IMR-90 (cell line): ENCODE measurements around the gene POGLUT2. TPM values are rescaled to one million over a fixed set of nuclear protein-coding genes. Genes with fewer than 3 reads are reported as not detected.

Source experiments
- ATAC-seq: fragments of 200-7000 bp; cut with Tn5 transposase; 2 replicates; pipeline ENCODE4 v1.9.1; 2020; ENCODE audit warnings: low read depth, mild to moderate bottlenecking, moderate library complexity
- BruUV-seq: library from RNA; stranded (reverse); fragments of 400-500 nt; replicated peaks from 2 replicates; lab custom pipeline; 2021; lab: Mats Ljungman, UMichigan
- CTCF ChIA-PET: fragments of 300-600 bp; formaldehyde crosslinking; extraction: SDS; loops from one replicate; lab custom pipeline; 2021; ENCODE audit warnings: antibody characterized with exemption; lab: Yijun Ruan, JAX
- POLR2A ChIA-PET: fragments of 300-600 bp; sonication (Branson Sonifier 250); formaldehyde crosslinking; loops from one replicate; lab custom pipeline; 2022; ENCODE audit warnings: antibody characterized with exemption; ENCODE audit not compliant: unreplicated experiment; lab: Charles Lee
- DNase-seq: peaks from one replicate; pipeline ENCODE4 v3.0.0; 2013
- H2AFZ ChIP-seq: replicated peaks from 2 replicates; pipeline ENCODE3; 2013; ENCODE audit warnings: low read length, mild to moderate bottlenecking; ENCODE audit not compliant: poor library complexity
- H2AK5ac ChIP-seq: 2 replicates; pipeline ENCODE4 v1.6.1; 2013; ENCODE audit warnings: low read depth, low read length, inconsistent platforms
- H2AK9ac ChIP-seq: replicated peaks from 2 replicates; pipeline ENCODE3; 2013; ENCODE audit warnings: mild to moderate bottlenecking, low read depth, low read length, moderate library complexity; ENCODE audit not compliant: poor library complexity
- H2BK120ac ChIP-seq: 2 replicates; pipeline ENCODE4 v1.6.1; 2013; ENCODE audit warnings: low read depth, low read length, inconsistent platforms
- H2BK15ac ChIP-seq: 3 replicates; pipeline ENCODE4 v1.6.1; 2013; ENCODE audit warnings: low read depth, low read length, inconsistent platforms
- H2BK20ac ChIP-seq: 2 replicates; pipeline ENCODE4 v1.6.1; 2013; ENCODE audit warnings: low read depth, mild to moderate bottlenecking, inconsistent platforms, low read length, moderate library complexity
- H2BK5ac ChIP-seq: 2 replicates; pipeline ENCODE4 v1.6.1; 2013; ENCODE audit warnings: mild to moderate bottlenecking, low read depth, low read length, inconsistent platforms; ENCODE audit not compliant: poor library complexity, severe bottlenecking
- H3K14ac ChIP-seq: replicated peaks from 2 replicates; pipeline ENCODE4 v1.6.1; 2013; ENCODE audit warnings: low read depth, low read length, inconsistent platforms
- H3K18ac ChIP-seq: 2 replicates; pipeline ENCODE4 v1.6.1; 2013; ENCODE audit warnings: low read depth, low read length, control low read depth
- H3K23ac ChIP-seq: 2 replicates; pipeline ENCODE4 v1.6.1; 2013; ENCODE audit warnings: low read depth, low read length, inconsistent platforms
- H3K27ac ChIP-seq: 2 replicates; pipeline ENCODE4 v1.5.1; 2013; ENCODE audit warnings: mild to moderate bottlenecking, control low read depth, low read length; ENCODE audit not compliant: insufficient read depth
- H3K27me3 ChIP-seq: 2 replicates; pipeline ENCODE4 v1.6.1; 2013; ENCODE audit warnings: low read length; ENCODE audit not compliant: control insufficient read depth, insufficient read depth
- H3K36me3 ChIP-seq: 2 replicates; pipeline ENCODE4 v1.6.1; 2013; ENCODE audit warnings: low read length, mixed read lengths; ENCODE audit not compliant: control insufficient read depth, insufficient read depth
- H3K4ac ChIP-seq: 2 replicates; pipeline ENCODE4 v1.6.1; 2013; ENCODE audit warnings: low read depth, low read length, inconsistent platforms
- H3K4me1 ChIP-seq: 2 replicates; pipeline ENCODE4 v1.6.1; 2013; ENCODE audit warnings: low read length, mixed read lengths; ENCODE audit not compliant: control insufficient read depth, insufficient read depth
- H3K4me2 ChIP-seq: 2 replicates; pipeline ENCODE4 v1.6.1; 2013; ENCODE audit warnings: low read depth, mild to moderate bottlenecking, control low read depth, low read length, moderate library complexity
- H3K4me3 ChIP-seq: 2 replicates; pipeline ENCODE4 v1.5.1; 2013; ENCODE audit warnings: low read depth, mild to moderate bottlenecking, control low read depth, low read length, moderate library complexity; ENCODE audit not compliant: insufficient read depth
- H3K56ac ChIP-seq: 2 replicates; pipeline ENCODE4 v1.6.1; 2013; ENCODE audit warnings: low read length, inconsistent platforms; ENCODE audit not compliant: insufficient read depth; ENCODE audit errors: extremely low read depth
- H3K79me1 ChIP-seq, 2 experiments: 2 replicates each; pipeline ENCODE4 v1.6.1; 2013; ENCODE audit warnings: low read length in 2 of 2, inconsistent platforms in 1 of 2, low read depth in 1 of 2
- H3K9ac ChIP-seq: 2 replicates; pipeline ENCODE4 v1.6.1; 2013; ENCODE audit warnings: low read depth, low read length, control low read depth
- H3K9me1 ChIP-seq: 2 replicates; pipeline ENCODE4 v1.6.1; 2013; ENCODE audit warnings: low read length, inconsistent platforms; ENCODE audit not compliant: insufficient read depth
- H3K9me3 ChIP-seq: 2 replicates; pipeline ENCODE4 v1.6.1; 2013; ENCODE audit warnings: low read length; ENCODE audit not compliant: control insufficient read depth, insufficient read depth
- H4K20me1 ChIP-seq: 2 replicates; pipeline ENCODE4 v1.6.1; 2013; ENCODE audit warnings: low read length, inconsistent platforms; ENCODE audit not compliant: insufficient read depth
- H4K5ac ChIP-seq: 2 replicates; pipeline ENCODE4 v1.6.1; 2013; ENCODE audit warnings: mild to moderate bottlenecking, low read depth, low read length, control low read depth
- H4K8ac ChIP-seq, 2 experiments: 2 replicates each; pipeline ENCODE4 v1.6.1; 2013; ENCODE audit warnings: low read depth in 2 of 2, low read length in 2 of 2, control low read depth in 1 of 2, inconsistent platforms in 1 of 2
- H4K91ac ChIP-seq: 2 replicates; pipeline ENCODE4 v1.6.1; 2013; ENCODE audit warnings: low read depth, low read length, inconsistent platforms; ENCODE audit not compliant: insufficient read depth
- CEBPB ChIP-seq: IDR thresholded peaks from 2 replicates; pipeline ENCODE4 v1.6.1; 2012; ENCODE audit warnings: low read depth, low read length, improper control_type of control experiment
- FOS ChIP-seq: fragments of 150-350 bp; IDR thresholded peaks from 2 replicates; pipeline ENCODE4 v1.6.1; 2016; ENCODE audit warnings: low read depth, low read length
- POLR2A ChIP-seq: IDR thresholded peaks from 2 replicates; pipeline ENCODE4 v1.6.1; 2012; ENCODE audit warnings: mild to moderate bottlenecking, low read depth, low read length
- whole genome bisulfite sequencing, 2 experiments: methylation state at CpG; one replicate each; pipeline versions ENCODE4 v1.1.5 to v1.1.7; 2013; ENCODE audit warnings: missing lambda C conversion rate in 2 of 2; ENCODE audit not compliant: insufficient read length in 1 of 2; ENCODE audit errors: extremely low coverage in 2 of 2; 5-methylcytosine and 5-hydroxymethylcytosine counted together
- dilution Hi-C: fragments of 300-500 bp; cut with HindIII; formaldehyde crosslinking; loops from one replicate; pipeline ENCODE4 v1.14.3; 2018; ENCODE audit warnings: low sequenced_read_pairs; ENCODE audit not compliant: unreplicated experiment
- in situ Hi-C: fragments of 300-500 bp; cut with MboI; formaldehyde crosslinking; loops from 3 replicates; pipeline ENCODE4 v1.14.3; 2019; ENCODE audit warnings: low sequenced_read_pairs, inconsistent platforms, mixed read lengths
- intact Hi-C: fragments of 100-400 bp; cut with micrococcal nuclease; formaldehyde crosslinking; loops from 2 replicates; pipeline ENCODE4 v1.10.0; 2022
- polyA plus RNA-seq, 3 experiments: library from polyadenylated mRNA; depleted of rRNA; stranded (reverse); fragments of >200 nt; gene quantifications; 2 replicates each; pipeline ENCODE4 v1.2.3, GENCODE V29; 2012; ENCODE audit warnings: low replicate concordance in 1 of 3
- total RNA-seq: library from RNA; depleted of rRNA; stranded (reverse); fragments of >200 nt; gene quantifications from 2 replicates; pipeline ENCODE4 v1.2.3, GENCODE V29; 2012
- TF ChIP-seq, protein P1 (sequence below): fragments of 150-350 bp; IDR thresholded peaks from 2 replicates; pipeline ENCODE4 v1.6.1; 2016; ENCODE audit warnings: low read depth, mild to moderate bottlenecking, low read length, moderate library complexity, borderline replicate concordance
- TF ChIP-seq, protein P2 (sequence below): fragments of 150-350 bp; IDR thresholded peaks from 2 replicates; pipeline ENCODE4 v1.6.1; 2017; ENCODE audit warnings: mild to moderate bottlenecking, antibody characterized with exemption, low read length, low read depth

POGLUT2 gene
- total and polyA plus RNA-seq, 2 of the 4 experiments (the other 2 are of a cell fraction): 10.6 to 14.3 TPM

DNA sequence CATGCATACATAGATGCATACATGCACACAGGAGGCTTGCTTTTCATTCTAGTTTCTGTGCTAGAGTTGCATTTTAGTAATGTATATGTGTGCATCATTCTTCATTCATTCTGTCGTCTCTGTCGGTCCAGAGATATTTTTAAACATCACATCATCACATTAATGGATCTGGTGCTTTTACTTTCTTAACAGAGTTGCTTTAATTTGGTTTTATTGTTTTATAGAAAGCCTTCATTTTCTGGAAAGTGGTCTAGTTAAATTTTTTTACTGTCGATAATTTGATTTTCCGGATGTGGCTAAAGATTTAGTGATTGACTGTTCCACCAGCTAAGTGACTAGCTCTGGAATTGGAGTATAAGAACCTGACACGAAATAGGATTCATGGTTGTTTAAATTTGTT is 17.0 kb upstream of the POGLUT2 start:
- no peaks in the 10 kb centered on the region for H4K20me1 ChIP-seq
- no peak overlapping the region for H3K4me3 ChIP-seq
- CTCF ChIA-PET: no interaction called here
- DNase-seq (no peak), ATAC-seq (no peak)
- H2BK120ac ChIP-seq: no peak overlapping the region
- no peak overlapping the region for H2BK20ac ChIP-seq
- H3K27ac ChIP-seq: no peak overlapping the region
- peaks cover 21 to 34% of the 10 kb centered on the region in 2 experiments for H3K79me1 ChIP-seq
- no peak overlapping the region for H4K8ac ChIP-seq
- H2AK5ac ChIP-seq: no peak overlapping the region
- H3K4me2 ChIP-seq: no peak overlapping the region
- no peak overlapping the region for H4K91ac ChIP-seq
- H2BK5ac ChIP-seq: no peak overlapping the region
- H2AFZ ChIP-seq: no peak overlapping the region
- TF ChIP-seq, protein P1, sequence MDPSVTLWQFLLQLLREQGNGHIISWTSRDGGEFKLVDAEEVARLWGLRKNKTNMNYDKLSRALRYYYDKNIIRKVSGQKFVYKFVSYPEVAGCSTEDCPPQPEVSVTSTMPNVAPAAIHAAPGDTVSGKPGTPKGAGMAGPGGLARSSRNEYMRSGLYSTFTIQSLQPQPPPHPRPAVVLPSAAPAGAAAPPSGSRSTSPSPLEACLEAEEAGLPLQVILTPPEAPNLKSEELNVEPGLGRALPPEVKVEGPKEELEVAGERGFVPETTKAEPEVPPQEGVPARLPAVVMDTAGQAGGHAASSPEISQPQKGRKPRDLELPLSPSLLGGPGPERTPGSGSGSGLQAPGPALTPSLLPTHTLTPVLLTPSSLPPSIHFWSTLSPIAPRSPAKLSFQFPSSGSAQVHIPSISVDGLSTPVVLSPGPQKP: no peak
- TF ChIP-seq CEBPB (no peak), POLR2A (no peak), FOS (no peak)
- TF ChIP-seq, protein P2, sequence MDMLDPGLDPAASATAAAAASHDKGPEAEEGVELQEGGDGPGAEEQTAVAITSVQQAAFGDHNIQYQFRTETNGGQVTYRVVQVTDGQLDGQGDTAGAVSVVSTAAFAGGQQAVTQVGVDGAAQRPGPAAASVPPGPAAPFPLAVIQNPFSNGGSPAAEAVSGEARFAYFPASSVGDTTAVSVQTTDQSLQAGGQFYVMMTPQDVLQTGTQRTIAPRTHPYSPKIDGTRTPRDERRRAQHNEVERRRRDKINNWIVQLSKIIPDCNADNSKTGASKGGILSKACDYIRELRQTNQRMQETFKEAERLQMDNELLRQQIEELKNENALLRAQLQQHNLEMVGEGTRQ: no peak
- no peak overlapping the region for H2AK9ac ChIP-seq
- no peaks in the 10 kb centered on the region for H3K27me3 ChIP-seq
- intact Hi-C loops (no loop called here), dilution Hi-C loops (no loop called here), in situ Hi-C loops (no loop called here)
- no peak overlapping the region for H4K5ac ChIP-seq
- H3K4ac ChIP-seq: no peak overlapping the region
- POLR2A ChIA-PET: no interaction called here
- peaks cover 5% of the 10 kb centered on the region for H3K36me3 ChIP-seq
- 100% methylated on average over 2 of the region's 5 CpGs; no CpG with 5 or more reads in 1 of the 2 experiments for WGBS, 2 experiments
- H3K18ac ChIP-seq: no peak overlapping the region
- no peak overlapping the region for H3K23ac ChIP-seq
- peaks cover 4% of the 10 kb centered on the region for H3K4me1 ChIP-seq
- peaks cover 9% of the 10 kb centered on the region; the same call in 1 of the 2 replicates for H3K9me1 ChIP-seq
- no TSS peak for BruUV-seq
- no peak overlapping the region for H3K56ac ChIP-seq
- no peak overlapping the region for H2BK15ac ChIP-seq
- no peak overlapping the region for H3K9ac ChIP-seq
- H3K9me3 ChIP-seq: 0 out of 2 replicates have a peak, but pooled peaks cover under 1% of the 10 kb centered on the region
- no peak overlapping the region for H3K14ac ChIP-seq
